H1 (cell line): ENCODE results near the gene PACSIN2.

Source experiments
- ATF3 ChIP-seq: IDR thresholded peaks from 2 replicates; pipeline ENCODE4 v1.6.1; 2011; ENCODE audit warnings: low read depth, mild to moderate bottlenecking, low read length; ENCODE audit not compliant: insufficient read depth
- CEBPB ChIP-seq: IDR thresholded peaks from 2 replicates; pipeline ENCODE4 v1.6.1; 2012; ENCODE audit warnings: low read depth, low read length
- CTCF ChIP-seq, 3 experiments: IDR thresholded peaks; 1 replicate in 2 of 3; 2 replicates in 1 of 3; pipeline versions ENCODE4 v1.5.1 to v1.6.1; 2011; ENCODE audit warnings: low read length in 3 of 3, mild to moderate bottlenecking in 3 of 3, inconsistent platforms in 2 of 3, low read depth in 1 of 3, moderate library complexity in 1 of 3; ENCODE audit not compliant: insufficient read depth in 1 of 3; ENCODE audit errors: control extremely low read depth in 1 of 3
- EP300 ChIP-seq, 2 experiments: IDR thresholded peaks; 1 replicate in 1 of 2; 2 replicates in 1 of 2; pipeline ENCODE4 v1.6.1; 2011 to 2012; ENCODE audit warnings: low read depth in 2 of 2, low read length in 2 of 2, mild to moderate bottlenecking in 2 of 2, borderline replicate concordance in 1 of 2, inconsistent platforms in 1 of 2, moderate library complexity in 1 of 2
- JUN ChIP-seq: IDR thresholded peaks from 2 replicates; pipeline ENCODE4 v1.6.1; 2011; ENCODE audit warnings: low read depth, mild to moderate bottlenecking, improper control_type of control experiment, low read length
- JUND ChIP-seq: IDR thresholded peaks from 2 replicates; pipeline ENCODE4 v1.6.1; 2011; ENCODE audit warnings: mild to moderate bottlenecking, improper control_type of control experiment, low read length
- MAX ChIP-seq: IDR thresholded peaks from 2 replicates; pipeline ENCODE4 v1.6.1; 2012; ENCODE audit warnings: inconsistent platforms
- POLR2AphosphoS5 ChIP-seq: IDR thresholded peaks from 2 replicates; pipeline ENCODE4 v1.6.1; 2011; ENCODE audit warnings: low read depth, low read length
- RFX5 ChIP-seq: IDR thresholded peaks from 2 replicates; pipeline ENCODE4 v1.6.1; 2011; ENCODE audit warnings: low read depth, low read length, improper control_type of control experiment, borderline replicate concordance
- SAP30 ChIP-seq: fragments of 300-600 bp; sonication (generic); IDR thresholded peaks from 2 replicates; pipeline ENCODE4 v1.7.1; 2012; ENCODE audit warnings: low read length, moderate library complexity, mild to moderate bottlenecking, inconsistent platforms; ENCODE audit not compliant: insufficient read depth, insufficient replicate concordance
- SP1 ChIP-seq: IDR thresholded peaks from 2 replicates; pipeline ENCODE4 v1.6.1; 2011; ENCODE audit warnings: low read depth, low read length
- SRF ChIP-seq: IDR thresholded peaks from 2 replicates; pipeline ENCODE4 v1.6.1; 2011; ENCODE audit warnings: mild to moderate bottlenecking, low read depth, low read length, moderate library complexity
- TAF1 ChIP-seq: IDR thresholded peaks from 2 replicates; pipeline ENCODE4 v1.6.1; 2011; ENCODE audit warnings: mild to moderate bottlenecking, low read depth, low read length
- YY1 ChIP-seq: IDR thresholded peaks from 2 replicates; pipeline ENCODE4 v1.6.1; 2011; ENCODE audit warnings: low read depth, mild to moderate bottlenecking, low read length

- TF ChIP-seq CTCF (IDR thresholded peaks at IDR 0.05; ENCODE audit: control extremely low read depth in 1 of 3, insufficient read depth in 1 of 3, low read depth in 1 of 3, low read length in 3 of 3) = no peak
- no peak for TF ChIP-seq EP300 (IDR thresholded peaks at IDR 0.05; ENCODE audit: borderline replicate concordance in 1 of 2, low read depth in 2 of 2, low read length in 2 of 2)
- TF ChIP-seq SRF = no peak
- no peak for TF ChIP-seq YY1
- no peak for TF ChIP-seq CEBPB
- no peak for TF ChIP-seq POLR2AphosphoS5
- TF ChIP-seq ATF3 = no peak
- TF ChIP-seq JUND = no peak
- TF ChIP-seq TAF1 = no peak
- no peak for TF ChIP-seq RFX5
- no peak for TF ChIP-seq SP1
- TF ChIP-seq JUN = no peak
- TF ChIP-seq SAP30 = no peak
- TF ChIP-seq MAX = no peak
Measured at GRCh38 chr22:42938449-42938848, 76.5 kb downstream of the PACSIN2 start.
